PC-3 (cell line): ENCODE data around the gene SSTR3. TPM values are rescaled to one million over a fixed set of nuclear protein-coding genes. Genes with fewer than 3 reads are reported as not detected.

Experiments
- ATAC-seq: fragments of 200-7000 bp; cut with Tn5 transposase; 2 replicates; pipeline ENCODE4 v1.9.1; 2020; ENCODE audit warnings: mild to moderate bottlenecking, moderate library complexity
- BruUV-seq: library from RNA; stranded (reverse); fragments of 400-500 nt; replicated peaks from 2 replicates; lab custom pipeline; 2021; lab: Mats Ljungman, UMichigan
- CTCF ChIA-PET: fragments of 300-600 bp; sonication (Branson Sonifier 250); formaldehyde crosslinking; loops from one replicate; lab custom pipeline; 2022; ENCODE audit warnings: antibody characterized with exemption; lab: Charles Lee
- POLR2A ChIA-PET: fragments of 300-600 bp; sonication (Branson Sonifier 250); formaldehyde crosslinking; loops from one replicate; lab custom pipeline; 2022; ENCODE audit warnings: antibody characterized with exemption; ENCODE audit not compliant: unreplicated experiment; lab: Charles Lee
- DNase-seq: peaks from one replicate; pipeline ENCODE4 v3.0.0-alpha.2; 2015
- H2AFZ ChIP-seq: fragments of 300-600 bp; sonication (generic); 2 replicates; pipeline ENCODE4 v1.6.0; 2016; ENCODE audit warnings: antibody characterized with exemption, low read length
- H3F3A ChIP-seq: fragments of 300-600 bp; sonication (generic); one replicate; pipeline ENCODE4 v1.6.0; 2017; ENCODE audit warnings: antibody characterized with exemption, low read length, control low read depth, mild to moderate bottlenecking; ENCODE audit not compliant: unreplicated experiment
- H3K27ac ChIP-seq: fragments of 300-600 bp; sonication (generic); 2 replicates; pipeline ENCODE4 v1.5.1; 2016; ENCODE audit warnings: mild to moderate bottlenecking, low read length
- H3K27me3 ChIP-seq: fragments of 300-600 bp; sonication (generic); 2 replicates; pipeline ENCODE4 v1.6.1; 2016; ENCODE audit warnings: low read length, mixed read lengths
- H3K36me3 ChIP-seq: fragments of 300-600 bp; sonication (generic); 2 replicates; pipeline ENCODE4 v1.6.1; 2016; ENCODE audit warnings: low read depth, mixed run types, low read length, mixed read lengths
- H3K4me1 ChIP-seq: fragments of 300-600 bp; sonication (generic); 2 replicates; pipeline ENCODE4 v1.5.1; 2016; ENCODE audit warnings: low read length; ENCODE audit not compliant: insufficient read depth
- H3K4me2 ChIP-seq: fragments of 300-600 bp; sonication (generic); 2 replicates; pipeline ENCODE4 v1.6.0; 2016; ENCODE audit warnings: low read length
- H3K4me3 ChIP-seq: fragments of 300-600 bp; sonication (generic); 2 replicates; pipeline ENCODE4 v1.5.1; 2016; ENCODE audit warnings: mild to moderate bottlenecking, low read length, mixed read lengths
- H3K79me2 ChIP-seq: fragments of 300-600 bp; sonication (generic); 2 replicates; pipeline ENCODE4 v1.6.1; 2017; ENCODE audit warnings: low read length, mixed read lengths
- H3K9ac ChIP-seq: fragments of 300-600 bp; sonication (generic); 2 replicates; pipeline ENCODE4 v1.6.0; 2016; ENCODE audit warnings: mild to moderate bottlenecking, low read length
- H3K9me2 ChIP-seq: fragments of 300-600 bp; sonication (generic); replicated peaks from 2 replicates; pipeline ENCODE4 v1.6.1; 2016; ENCODE audit warnings: mixed run types, low read length, mixed read lengths
- H3K9me3 ChIP-seq: fragments of 300-600 bp; sonication (generic); 2 replicates; pipeline ENCODE4 v1.6.1; 2016; ENCODE audit warnings: low read length, mixed read lengths
- H4K20me1 ChIP-seq: fragments of 300-600 bp; sonication (generic); 2 replicates; pipeline ENCODE4 v1.6.1; 2016; ENCODE audit warnings: low read length, mixed read lengths
- CTCF ChIP-seq: fragments of 300-600 bp; sonication (generic); conservative IDR thresholded peaks from 2 replicates; pipeline ENCODE4 v1.5.1; 2017; ENCODE audit warnings: antibody characterized with exemption, low read depth, mild to moderate bottlenecking, low read length
- EZH2 ChIP-seq: fragments of 300-600 bp; sonication (generic); IDR thresholded peaks from one replicate; pipeline ENCODE4 v1.6.1; 2017; ENCODE audit warnings: antibody characterized with exemption, mild to moderate bottlenecking, low read length; ENCODE audit not compliant: unreplicated experiment
- EZH2phosphoT487 ChIP-seq: fragments of 300-600 bp; sonication (generic); IDR thresholded peaks from 2 replicates; pipeline ENCODE4 v1.6.1; 2018; ENCODE audit warnings: mild to moderate bottlenecking, antibody characterized with exemption, low read length, borderline replicate concordance
- intact Hi-C: fragments of 100-400 bp; cut with micrococcal nuclease; formaldehyde crosslinking; loops from 2 replicates; pipeline ENCODE4 v1.9.0; 2023
- total RNA-seq: library from RNA; depleted of rRNA; stranded (reverse); fragments of >200 nt; gene quantifications from 2 replicates; pipeline ENCODE4 v1.2.3, GENCODE V29; 2014

The SSTR3 gene
- total RNA-seq, 1 experiment from 2014 or later: 0.55 TPM

GRCh38 chr22:37184816-37185541, 27.3 kb downstream of the SSTR3 start:
- ChIA-PET POLR2A (no interaction called here), CTCF (no interaction called here)
- Histone ChIP-seq H3K36me3 (no peaks in the 10 kb centered on the region), H3K9me2 (no peaks in the 10 kb centered on the region), H3K79me2 (0 out of 2 replicates have a peak, but pooled peaks cover 4% of the 10 kb centered on the region), H3K27ac (no peak overlapping the region), H3K9ac (no peak overlapping the region), H3K4me3 (no peak overlapping the region), H4K20me1 (no peaks in the 10 kb centered on the region), H3F3A (peaks cover 1% of the 10 kb centered on the region), H3K9me3 (no peaks in the 10 kb centered on the region), H3K27me3 (no peaks in the 10 kb centered on the region), H3K4me1 (peaks cover 36% of the 10 kb centered on the region), H3K4me2 (no peak overlapping the region), H2AFZ (no peak overlapping the region)
- no peak for ATAC-seq
- intact Hi-C loops: no loop called here
- no TSS peak for BruUV-seq
- DNase-seq: no peak
- no peak for TF ChIP-seq CTCF
- no peak for TF ChIP-seq EZH2phosphoT487
- no peak for TF ChIP-seq EZH2

GRCh38 chr22:37184380-37184755, 27.9 kb downstream of the SSTR3 start:
- BruUV-seq: no TSS peak
- CTCF ChIA-PET: no interaction called here
- H3F3A ChIP-seq: no peaks in the 10 kb centered on the region
- no peak for DNase-seq
- no peak overlapping the region for H3K27ac ChIP-seq
- no peak overlapping the region for H2AFZ ChIP-seq
- H3K4me2 ChIP-seq: no peak overlapping the region
- no peaks in the 10 kb centered on the region for H3K36me3 ChIP-seq
- no peaks in the 10 kb centered on the region for H3K27me3 ChIP-seq
- H4K20me1 ChIP-seq: no peaks in the 10 kb centered on the region
- intact Hi-C loops: no loop called here
- no peak for ATAC-seq
- POLR2A ChIA-PET: no interaction called here
- H3K9me3 ChIP-seq: no peaks in the 10 kb centered on the region
- peaks cover 31% of the 10 kb centered on the region for H3K4me1 ChIP-seq
- no peak overlapping the region for H3K4me3 ChIP-seq
- no peak overlapping the region for H3K9ac ChIP-seq
- H3K9me2 ChIP-seq: no peaks in the 10 kb centered on the region
- TF ChIP-seq EZH2phosphoT487 (no peak), EZH2 (no peak), CTCF (no peak)
- H3K79me2 ChIP-seq: 0 out of 2 replicates have a peak, but pooled peaks cover 4% of the 10 kb centered on the region
